OCI-M2 (cell line): ENCODE data around the gene LGALS14.

Experiments used
- DNase-seq: peaks from one replicate; lab custom pipeline; 2025; ENCODE audit not compliant: unreplicated experiment; lab: John Stamatoyannopoulos, UW

LGALS14 gene

GRCh38 chr19:39745643-39746042, 41.4 kb downstream of the LGALS14 start:
- DNase-seq = no peak

- DNase-seq = no peak
These were observed 42.7 kb downstream of the LGALS14 start for GRCh38 chr19:39746836-39747529.

GRCh38 chr19:39749981-39750380, 45.7 kb downstream of the LGALS14 start:
- no peak for DNase-seq

DNA sequence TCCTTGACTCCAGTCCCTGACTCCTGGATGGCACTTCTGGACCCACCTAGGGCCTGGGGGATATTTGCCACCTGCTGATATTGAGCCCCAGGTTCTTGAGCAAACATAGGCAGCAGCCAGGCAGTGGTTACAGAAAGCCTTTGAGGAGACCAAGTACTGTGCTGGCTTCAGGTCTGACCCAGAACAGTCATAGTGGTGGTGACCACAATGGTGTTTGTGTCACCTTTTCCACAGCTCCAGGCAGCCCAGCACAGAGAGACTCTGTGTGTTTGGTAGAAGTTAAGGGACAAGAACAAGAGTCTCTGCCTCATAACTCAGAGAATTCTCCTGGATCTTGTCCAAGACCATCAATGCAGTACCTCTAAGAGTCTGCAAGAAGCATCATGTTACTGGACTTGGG, 48.1 kb downstream of the LGALS14 start:
- no peak for DNase-seq

GRCh38 chr19:39752795-39753194, 48.5 kb downstream of the LGALS14 start:
- no peak for DNase-seq

GRCh38 chr19:39754544-39754943, 50.3 kb downstream of the LGALS14 start:
- DNase-seq = no peak

GRCh38 chr19:39754971-39755370, 50.7 kb downstream of the LGALS14 start:
- DNase-seq = no peak
